NCI-H1694 (cell line): Measurements from ENCODE around the gene CCT7.
"Not testable (repeated sequence)": the region's sequence is repeated elsewhere in the genome, so short reads cannot be mapped to it uniquely, and the experiment has no call there.

ENCODE experiments used
- DNase-seq: peaks from one replicate; lab custom pipeline; 2025; lab: John Stamatoyannopoulos, UW

CCT7 gene

DNA sequence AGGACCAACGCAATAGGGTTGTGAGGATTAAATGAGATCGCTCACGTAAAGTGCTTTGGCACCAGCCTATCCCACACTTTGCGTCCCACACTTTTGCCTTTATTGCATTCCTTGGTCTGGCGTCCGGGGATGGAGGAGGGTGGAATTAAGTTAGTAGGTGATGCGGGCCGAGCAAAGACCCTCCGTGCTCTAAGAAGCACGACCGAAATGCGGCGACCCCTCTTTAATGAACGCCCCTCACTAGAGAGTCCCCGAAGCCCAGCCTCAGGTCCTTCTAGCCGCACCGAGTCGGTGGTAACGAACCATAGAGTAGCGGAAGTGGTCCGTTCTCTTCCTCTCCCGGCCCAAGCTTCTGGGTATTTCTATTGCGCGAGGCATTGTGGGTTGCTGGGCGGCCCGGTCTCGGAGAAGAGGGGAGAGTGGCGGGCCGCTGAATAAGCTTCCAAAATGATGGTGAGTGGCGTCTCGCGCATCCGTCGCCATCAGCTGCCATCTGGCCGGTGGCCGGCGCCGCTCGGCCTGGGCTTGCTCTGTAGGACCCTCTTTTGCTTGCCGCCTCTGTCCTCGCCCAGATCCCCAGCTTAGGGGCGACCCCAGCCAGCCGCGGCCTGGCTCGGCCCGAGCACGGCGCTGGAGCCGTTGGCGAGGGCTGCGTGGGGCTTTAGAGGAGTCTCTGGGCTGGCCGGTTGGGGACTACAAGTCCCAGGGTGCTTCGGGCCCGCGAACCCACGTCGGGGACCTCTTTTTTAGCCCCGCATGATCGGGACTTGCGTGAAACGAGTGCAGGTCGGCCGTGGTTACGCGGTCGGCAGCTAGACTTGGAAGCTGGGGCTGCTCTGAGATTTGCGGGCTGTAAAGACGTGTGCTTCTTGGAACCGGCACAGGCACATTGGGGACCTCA, at the start of gene CCT7:
TSS of gene CCT7 (plus strand) at position 377 of the 901 bp plus-strand sequence. CDS start at position 448, 71 bp downstream.
- DNase-seq, result peak; percentile 95

DNA sequence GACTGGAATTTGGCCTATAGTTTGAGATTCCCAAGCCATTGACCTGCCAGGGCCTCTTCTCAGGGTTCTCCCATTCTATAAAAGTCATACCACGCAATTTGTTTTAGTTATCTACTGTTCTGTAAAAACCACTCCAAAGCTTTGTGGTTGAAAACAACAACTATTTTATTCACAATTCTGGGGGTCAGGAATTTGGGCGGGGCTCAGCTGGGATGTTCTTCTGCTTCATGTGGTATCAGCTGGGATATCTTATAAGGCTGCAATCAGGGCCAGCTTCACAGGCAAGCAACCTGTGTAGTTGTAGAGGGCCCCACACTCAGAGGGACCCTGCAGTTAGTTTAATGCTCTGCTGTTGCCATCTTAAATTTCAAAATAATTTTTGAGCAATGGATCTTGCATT, 48.1 kb upstream of the CCT7 start:
- DNase-seq, result no peak

DNA sequence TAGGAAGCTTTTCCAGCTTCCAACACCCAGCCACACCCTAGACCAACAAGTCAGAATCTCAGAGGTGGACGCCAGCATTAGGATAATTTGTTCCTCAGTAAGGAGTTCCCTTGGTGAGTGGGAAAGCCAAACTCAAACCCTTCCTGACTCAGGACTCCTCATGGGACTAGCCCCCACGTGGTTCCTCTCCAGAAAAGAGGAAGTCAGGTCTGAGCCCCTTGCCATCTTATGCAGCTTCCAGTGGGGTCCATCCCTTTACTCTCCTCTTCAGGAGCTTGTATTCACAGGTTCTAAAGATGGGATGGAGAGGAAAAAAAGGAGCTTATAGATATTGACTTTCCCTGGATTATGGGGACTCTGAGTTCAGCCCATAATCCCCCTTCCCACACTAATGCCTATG, 46.6 kb upstream of the CCT7 start:
- DNase-seq, result no peak

DNA sequence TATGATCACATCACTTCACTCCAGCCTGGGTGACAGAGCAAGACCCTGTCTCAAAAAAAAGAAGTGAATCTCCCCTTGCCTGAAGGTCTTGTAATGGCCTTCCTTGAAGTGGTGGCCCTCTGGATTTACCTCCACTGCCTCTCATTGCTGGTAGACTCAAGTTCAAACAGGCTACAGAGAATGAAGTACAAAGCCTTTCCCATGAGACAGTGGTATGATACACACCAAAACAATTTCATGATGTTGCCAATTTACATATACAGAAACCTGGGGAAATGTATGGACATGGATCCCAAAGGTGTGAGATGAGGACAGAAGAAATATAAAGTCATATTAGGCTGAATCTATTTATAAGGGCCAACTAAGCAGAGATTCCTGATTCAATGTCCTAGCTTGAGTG, 36.5 kb upstream of the CCT7 start:
- no peak for DNase-seq

DNA sequence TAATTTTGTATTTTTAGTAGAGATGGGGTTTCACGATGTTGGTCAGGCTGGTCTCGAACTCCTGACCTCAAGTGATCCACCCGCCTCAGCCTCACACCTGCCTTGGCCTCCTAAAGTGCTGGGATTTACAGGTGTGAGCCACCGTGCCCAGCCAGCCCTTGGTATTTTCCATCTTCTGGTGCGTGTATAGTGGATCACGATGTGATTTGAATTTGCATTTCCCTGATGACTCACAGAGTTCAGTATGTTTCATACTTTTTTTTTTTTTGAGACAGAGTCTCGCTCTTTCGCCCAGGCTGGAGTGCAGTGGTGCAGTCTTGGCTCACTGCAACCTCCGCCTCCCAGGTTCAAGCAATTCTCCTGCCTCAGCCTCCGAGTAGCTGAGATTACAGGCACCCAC, 33.8 kb upstream of the CCT7 start:
- not testable (repeated sequence) for DNase-seq

DNA sequence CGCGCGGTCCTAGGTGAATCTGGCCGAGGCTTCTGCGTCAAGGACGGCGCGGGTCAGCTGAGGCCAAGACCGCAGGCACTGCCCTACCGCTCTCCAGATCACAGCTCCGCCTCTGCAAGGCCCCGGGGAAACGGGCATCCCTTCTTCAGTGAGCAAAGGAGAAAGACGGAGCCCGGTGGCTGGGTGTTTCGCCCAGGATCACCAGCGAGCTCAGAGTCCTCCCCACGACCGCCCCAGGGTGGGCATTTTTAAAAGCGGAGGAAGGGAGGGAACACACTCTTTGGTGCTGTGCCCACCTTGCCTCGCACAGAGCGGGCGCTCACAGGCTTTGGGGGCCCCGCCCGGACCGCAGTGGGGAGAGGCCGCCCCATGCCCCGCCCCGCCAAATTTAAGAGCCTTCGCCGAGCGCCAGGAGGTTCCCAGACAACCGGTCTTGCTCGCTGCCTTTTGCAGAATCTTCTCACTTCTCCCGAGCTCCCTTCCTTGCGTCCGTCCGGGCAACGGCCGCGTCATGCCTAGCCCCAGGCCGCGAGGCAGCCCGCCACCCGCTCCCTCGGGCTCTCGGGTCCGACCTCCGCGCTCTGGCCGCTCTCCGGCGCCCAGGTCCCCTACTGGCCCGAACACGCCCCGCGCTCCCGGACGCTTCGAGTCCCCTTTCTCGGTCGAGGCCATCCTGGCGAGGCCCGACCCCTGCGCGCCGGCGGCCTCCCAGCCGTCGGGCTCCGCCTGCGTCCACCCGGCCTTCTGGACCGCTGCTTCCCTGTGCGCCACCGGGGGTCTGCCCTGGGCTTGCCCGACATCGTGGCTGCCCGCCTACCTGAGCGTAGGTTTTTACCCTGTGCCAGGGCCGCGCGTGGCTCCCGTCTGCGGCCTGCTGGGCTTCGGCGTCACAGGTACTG, 31.7 kb upstream of the CCT7 start, which contains the start of gene NOTO:
TSS of gene NOTO (plus strand) at position 419 of the 899 bp plus-strand sequence. CDS start at position 512, 93 bp downstream.
- DNase-seq, result no peak

DNA sequence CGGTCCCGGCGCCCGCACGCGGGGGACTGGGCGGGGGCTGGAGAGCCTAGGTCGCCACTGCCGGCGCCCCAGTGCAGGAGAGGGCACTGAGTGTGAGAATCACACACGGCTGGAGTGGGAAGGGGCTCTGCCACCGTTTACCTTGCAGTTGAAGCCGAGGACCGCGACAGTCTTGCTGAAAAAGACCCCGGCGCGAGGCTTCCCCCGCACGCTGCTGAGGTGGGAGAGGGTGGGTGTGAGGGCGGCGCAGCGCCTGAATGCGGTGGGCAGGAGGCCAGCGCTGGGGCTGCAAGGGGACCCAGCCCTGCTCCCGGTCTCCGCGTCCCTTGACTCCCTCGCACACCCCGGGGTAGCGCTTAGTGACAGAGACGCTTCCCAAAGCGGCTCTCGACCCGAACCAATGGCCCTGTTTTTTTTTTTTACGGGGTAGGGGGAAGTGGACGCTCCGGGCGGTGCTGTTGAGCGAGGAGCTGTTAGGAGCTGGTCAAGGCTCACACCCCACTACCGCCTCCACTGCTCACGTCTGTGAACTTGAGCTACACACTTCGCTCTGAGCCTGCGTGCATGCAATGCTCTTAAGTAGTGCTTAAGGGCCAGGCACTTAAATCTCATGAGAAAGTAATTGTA, 30.9 kb upstream of the CCT7 start:
- no peak for DNase-seq

DNA sequence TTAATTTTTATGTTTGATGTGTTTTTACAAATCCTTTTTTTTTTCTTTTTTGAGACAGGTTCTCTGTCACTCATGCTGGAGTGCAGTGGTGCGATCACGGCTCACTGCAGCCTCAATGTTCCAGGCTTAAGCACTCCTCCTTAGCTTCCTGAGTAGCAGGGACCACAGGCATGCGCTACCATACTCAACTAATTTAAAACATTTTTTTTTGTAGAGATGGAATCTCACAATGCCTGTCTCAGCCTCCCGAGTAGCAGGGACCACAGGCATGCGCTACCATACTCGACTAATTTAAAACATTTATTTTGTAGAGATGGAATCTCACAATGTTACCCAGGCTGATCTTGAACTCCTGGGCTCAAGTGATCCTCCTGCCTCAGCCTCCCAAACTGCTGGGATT, 28.5 kb upstream of the CCT7 start:
- no peak for DNase-seq

DNA sequence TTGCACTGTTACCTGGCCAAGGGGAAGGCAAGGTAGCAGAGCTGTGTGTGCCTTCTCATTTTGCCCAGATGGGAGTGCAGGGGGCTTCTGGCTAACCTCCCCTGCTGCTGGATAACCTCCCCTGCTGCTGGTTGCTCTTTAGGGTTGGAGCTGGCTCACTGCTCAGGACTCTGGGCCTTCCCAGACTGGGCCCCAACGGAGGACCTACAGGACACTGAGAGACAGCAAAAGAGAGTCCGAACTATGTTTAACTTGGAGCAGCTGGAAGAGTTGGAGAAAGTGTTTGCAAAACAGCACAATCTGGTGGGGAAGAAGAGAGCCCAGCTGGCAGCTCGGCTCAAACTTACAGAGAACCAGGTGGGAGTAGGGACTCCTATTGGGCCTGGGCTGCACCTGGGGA, 25.9 kb upstream of the CCT7 start:
- no peak for DNase-seq

DNA sequence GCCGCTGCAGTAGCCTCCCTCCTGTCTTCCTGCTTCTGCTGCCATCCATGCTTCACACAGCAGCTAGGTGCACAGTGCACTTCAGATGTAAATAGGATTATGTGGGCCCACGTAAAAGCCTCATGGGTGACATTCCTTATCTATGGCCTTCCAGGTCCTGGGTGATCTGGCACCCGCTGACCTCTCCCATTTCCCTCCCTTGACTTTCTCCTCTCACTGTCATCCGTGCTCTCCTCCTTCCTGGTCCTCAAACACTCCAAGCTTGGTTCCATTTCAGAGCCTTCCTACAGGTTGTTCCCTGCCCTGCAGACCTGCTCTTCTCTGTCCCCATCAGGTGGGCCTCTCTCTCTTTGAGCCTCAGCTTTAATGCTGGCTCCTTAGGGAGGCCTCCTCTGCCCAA, 24.1 kb upstream of the CCT7 start:
- DNase-seq, result no peak

DNA sequence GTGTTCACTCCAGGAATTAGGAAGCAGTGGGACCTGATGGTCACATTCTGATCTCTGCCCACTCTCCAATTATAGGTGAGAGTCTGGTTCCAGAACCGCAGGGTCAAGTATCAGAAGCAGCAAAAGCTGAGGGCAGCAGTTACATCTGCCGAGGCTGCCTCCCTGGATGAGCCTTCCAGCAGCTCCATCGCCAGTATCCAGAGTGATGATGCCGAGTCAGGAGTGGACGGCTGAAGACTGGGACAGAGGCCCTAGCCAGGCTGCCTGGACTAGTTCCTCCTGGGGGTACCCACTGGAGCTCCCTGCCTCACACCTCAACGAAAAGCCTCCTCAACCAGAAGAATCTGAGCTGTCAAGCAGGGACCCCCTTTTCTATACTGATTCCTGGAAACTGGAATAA, 23.4 kb upstream of the CCT7 start:
- no peak for DNase-seq

DNA sequence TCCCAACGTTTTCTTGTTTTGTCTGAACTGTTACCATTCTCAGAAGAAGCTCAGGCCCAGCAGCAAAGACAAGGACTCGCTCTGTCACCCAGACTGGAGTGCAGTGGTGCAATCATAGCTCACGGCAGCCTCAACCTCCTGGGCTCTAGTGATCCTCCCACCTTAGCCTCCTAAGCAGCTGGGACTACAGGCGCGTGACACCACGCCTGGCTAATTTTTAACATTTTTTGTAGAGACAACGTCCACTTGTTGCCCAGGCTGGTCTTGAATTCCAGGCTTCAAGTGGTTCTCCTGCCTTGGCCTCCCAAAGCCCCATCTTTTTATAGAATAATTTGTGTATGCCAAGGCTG, 22.0 kb upstream of the CCT7 start:
- DNase-seq, result no peak

DNA sequence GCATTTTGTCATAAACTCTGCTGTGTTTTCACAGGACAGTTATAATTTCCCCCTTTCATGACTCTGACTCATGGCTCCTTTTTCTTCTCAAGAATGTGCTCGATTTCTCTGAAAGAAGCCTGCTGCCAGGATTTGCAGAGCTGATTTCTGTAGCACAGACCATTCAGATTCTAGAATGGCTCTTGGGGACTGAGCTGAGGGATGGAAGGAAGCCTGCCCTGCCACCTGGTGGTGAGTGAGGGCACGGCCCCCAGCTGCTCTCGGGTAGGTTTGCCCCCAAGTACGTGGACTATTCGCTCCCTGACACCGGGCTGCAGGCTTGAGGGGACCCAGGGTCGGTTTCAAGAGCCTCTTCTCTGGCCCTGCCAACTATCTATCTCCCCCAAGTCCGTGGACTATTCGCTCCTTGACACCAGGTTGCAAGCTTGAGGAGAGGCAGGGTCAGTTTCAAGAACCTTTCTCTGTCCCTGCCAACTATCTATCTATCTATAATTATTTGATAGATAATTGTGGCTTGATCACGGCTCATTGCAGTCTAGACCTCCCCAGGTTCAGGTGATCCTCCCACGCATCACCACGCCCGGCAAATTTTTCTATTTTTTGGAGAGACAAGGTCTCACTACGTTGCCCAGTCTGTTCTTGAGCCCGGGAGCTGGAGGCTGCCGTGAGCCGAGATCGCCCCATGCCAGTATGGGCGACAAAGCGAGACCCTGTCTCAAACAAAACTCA, 21.5 kb upstream of the CCT7 start:
- peak; percentile 82 for DNase-seq

DNA sequence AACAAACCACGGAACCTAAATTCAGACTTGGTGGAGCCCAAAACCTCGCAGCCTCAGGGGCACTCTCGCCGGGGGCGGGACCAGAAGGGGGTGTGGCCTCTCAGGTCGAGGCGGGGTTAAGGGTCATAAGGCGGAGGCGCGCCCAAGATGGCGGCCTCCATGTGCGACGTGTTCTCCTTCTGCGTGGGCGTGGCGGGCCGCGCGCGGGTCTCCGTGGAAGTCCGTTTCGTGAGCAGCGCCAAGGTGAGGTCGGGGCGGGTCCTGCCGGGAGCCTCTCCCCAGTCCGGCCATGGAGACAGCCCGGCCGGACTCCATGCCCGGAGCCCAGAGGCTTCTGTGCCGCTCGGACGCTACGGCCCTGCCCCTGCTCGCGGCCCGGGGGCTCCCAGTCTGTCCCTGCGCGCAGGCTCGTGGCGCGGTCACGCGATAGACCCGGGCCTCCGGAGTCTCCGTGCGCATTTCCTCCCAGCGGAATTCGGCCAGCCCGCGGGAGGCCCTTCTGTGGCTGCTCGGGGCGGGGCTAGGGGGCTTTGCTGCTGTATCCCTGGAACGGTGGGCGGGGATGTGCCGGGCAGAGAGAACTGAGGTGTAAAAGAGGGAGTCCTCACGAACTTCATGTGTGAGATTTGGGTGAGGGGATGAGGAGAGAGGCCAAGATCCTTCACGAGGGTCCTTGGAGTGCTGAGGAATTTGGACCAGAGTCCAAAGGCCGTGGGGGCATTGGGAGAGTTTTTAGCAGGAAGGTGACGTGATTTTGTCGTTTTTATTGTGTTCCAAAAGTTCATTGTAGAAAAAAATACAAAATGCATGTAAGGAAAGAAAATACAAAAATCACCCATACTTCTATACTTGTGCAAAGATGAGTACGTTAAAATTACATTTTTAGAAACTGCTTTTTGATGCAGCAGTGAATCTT, 19.7 kb upstream of the CCT7 start, which contains the start of gene SMYD5:
TSS of gene SMYD5 (plus strand) at position 126 of the 916 bp plus-strand sequence. CDS start at position 148, 22 bp downstream.
- peak; percentile 70 for DNase-seq

DNA sequence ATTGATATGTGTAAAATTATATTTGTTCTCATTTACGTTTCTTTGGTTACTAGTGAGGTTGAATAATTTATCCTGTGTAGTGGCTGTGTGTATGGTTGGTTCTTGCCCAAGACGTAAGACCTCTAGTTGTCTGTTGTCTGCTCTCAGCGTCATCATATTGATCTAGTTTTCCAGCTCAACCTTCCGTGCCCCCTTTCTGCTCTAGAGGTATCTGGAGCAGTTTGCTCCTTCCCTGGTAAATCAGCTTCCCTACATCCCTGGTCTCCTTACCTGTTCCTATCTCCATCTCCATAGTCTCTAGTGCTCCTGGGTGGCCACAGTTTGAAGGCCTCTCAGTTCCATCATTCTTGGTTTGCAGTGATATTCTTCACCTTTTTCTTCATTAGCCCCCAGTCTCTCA, 18.9 kb upstream of the CCT7 start:
- DNase-seq, result no peak

DNA sequence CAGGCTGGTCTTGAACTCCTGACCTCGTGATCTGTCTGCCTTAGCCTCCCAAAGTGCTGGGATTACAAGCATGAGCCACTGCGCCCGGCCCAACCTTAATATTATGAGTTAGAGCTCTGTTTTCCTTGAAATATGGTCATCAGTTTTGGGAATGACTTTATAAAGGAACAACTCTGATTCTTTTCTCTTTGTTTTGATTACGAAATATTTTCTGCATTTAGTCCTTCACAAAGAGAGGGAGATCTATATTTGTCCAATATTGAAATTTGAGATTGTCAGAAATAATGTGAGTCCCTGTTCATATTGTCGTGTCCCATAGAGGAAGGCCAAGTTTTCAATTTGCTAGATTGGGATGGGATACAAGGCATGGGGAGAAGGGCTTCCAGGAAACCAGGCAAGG, 16.9 kb upstream of the CCT7 start:
- DNase-seq, result no peak

DNA sequence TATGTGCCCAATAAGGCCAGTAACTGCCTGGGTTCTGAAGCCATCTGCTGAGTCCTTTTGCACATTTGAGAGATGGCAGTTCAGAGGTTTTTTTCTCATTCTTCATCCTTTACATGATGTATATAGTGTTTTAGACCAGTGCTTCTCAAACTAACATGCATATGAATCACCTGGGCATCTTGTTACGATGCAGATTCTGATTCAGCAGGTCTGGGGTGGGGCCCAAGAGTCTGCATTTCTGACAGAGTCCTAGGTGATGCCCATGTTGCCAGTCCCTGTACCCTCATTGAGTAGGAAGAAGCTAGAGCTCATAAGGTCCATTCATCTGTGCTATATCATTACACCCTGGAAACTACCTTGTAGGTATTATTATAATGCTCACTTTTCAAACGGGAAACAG, 16.3 kb upstream of the CCT7 start:
- no peak for DNase-seq

DNA sequence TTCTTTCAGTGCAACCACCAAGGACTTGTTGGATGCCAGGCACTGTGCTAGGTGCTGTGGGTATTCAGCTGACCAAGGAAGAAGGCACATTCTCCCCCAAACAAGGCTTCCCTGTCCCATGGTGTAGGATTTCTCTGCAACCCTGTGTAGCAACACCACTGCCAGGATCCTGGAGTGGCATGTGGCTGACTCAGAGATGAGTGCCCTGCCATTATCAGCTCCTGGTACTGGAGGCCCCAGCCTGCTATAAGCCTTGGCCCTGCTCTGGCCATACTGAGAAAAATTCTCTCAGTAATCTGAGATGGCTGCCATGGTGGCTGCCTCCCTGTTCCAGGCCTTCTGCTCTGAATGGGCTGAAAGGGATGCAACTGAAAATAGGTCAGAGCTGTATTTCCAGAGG, 15.8 kb upstream of the CCT7 start:
- DNase-seq, result no peak

DNA sequence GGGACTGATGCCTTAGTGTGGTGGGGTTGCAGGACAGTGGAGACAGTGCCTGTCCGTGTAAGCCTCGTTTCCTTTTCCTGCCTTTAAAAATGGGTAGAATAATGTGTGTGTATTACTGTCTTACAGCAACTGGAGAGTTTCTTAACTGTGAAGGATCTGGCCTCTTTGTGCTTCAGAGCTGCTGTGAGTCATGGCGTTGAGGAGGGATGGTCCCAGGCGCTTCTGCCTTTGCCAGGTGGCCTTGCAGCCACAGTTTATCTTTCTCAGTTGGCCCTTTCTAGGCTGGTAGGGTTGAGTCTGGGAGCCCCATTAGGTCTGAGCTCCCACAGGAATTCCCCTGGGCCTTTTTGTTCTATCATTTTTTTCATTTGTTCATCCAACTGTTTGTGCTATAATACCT, 10.3 kb upstream of the CCT7 start:
- no peak for DNase-seq

DNA sequence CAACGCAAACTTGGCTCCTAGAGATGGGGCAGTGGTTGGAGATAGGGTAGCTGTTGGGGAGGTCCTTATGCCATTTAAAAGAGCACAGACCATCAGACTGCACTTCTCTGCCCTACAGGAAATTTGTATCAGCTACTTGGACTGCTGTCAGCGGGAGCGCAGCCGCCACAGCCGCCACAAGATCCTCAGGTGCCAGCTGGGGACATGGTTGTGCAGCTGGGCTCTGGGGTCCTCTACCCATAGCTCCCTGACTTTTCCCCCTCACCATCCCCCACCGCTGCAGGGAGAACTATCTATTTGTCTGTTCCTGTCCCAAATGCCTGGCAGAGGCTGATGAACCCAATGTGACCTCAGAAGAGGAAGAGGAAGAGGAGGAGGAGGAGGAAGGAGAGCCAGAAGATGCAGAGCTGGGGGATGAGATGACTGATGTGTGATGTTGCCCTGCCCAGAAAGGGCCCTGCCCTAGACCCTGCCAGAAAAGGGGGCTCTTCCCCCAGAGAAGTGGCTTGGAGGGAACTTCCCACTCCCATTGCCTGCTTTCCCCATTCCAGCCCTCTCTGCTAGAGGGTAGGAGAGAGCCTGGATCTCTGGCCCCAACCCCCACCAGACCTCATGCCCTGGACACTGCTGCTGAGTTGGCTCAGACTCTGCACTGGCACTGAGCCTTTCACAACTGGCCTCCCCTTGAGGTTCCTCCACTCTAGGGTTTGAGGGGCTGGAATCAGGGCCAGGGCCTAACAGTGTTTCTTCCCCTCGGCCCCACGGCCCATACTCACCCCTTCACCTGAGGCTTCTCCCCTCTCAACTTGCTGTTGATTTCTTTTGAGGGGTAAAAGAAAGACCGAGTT, 8.4 kb upstream of the CCT7 start:
- no peak for DNase-seq
